SKM-1 (cell line): ENCODE data around the gene IL20.

Experiments used
- DNase-seq: peaks from one replicate; lab custom pipeline; 2025; ENCODE audit not compliant: unreplicated experiment; lab: John Stamatoyannopoulos, UW

IL20 gene

DNA sequence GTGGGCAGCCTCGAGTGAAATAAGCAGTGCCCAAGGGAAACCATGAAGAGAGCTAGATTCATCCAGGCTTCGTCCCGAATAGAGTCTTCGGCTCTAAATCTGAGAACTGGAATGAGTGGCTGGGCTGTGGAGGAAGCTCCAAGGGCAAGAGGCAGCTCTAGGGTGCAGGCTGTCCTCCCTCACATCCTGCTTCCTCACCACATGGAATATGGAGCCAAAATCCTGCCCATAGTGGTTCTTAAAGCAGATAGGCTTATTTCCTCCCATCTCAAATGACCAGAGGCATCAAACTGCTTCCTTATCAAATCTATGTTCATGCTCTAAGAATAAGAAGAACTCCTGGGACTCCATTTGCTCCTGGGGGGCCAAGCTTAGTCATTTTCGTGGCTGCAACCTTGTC lies 34.3 kb downstream of the IL20 start:
- DNase-seq: no peak

DNA sequence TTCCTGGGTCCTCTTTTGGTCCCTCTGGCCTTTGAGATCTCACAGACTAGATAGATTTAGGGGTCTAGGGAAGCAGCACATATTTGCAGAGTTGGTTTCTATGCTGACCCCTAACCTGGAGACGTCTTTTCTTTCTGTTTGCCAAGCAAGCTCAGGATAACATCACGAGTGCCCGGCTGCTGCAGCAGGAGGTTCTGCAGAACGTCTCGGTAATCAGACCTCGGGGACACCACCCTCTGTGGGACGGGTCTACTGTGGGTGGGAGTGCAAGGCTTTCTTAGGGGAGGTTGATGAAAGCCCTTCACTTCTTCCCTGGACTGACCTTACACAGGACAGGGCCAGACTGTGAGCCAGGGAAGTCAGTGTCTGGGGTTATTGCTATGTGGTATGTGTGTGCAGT lies 34.7 kb downstream of the IL20 start:
- no peak for DNase-seq

DNA sequence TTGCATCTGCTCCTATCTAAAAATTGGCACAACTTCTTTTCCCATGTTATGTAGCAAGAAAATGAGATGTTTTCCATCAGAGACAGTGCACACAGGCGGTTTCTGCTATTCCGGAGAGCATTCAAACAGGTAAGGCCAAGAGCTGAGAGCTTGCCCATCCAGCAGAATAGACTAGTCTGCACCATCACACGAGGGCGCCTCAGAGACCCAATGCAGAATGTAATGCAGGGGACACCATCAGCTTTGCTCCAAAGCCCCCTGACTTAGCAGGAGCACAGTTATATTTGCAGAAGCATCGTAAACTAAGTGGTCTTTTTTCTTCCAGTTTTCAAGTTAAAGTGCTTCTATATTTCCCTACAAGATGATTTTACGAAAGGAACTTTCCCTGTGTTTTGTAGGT lies 36.5 kb downstream of the IL20 start:
- DNase-seq: no peak

DNA sequence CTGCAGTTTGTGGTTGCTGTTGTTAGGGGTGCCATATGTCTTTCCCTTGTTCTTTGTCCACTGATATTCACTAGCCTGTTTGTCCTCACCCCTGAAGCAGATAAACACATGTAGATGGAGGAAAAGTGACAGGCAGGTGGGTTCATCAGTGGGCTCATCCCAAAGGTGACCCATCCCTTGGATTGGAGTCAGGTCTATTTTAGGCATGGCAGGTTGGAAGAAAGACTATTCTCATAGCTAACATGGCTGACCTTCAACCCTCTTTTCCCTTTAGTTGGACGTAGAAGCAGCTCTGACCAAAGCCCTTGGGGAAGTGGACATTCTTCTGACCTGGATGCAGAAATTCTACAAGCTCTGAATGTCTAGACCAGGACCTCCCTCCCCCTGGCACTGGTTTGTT lies 37.3 kb downstream of the IL20 start:
- DNase-seq: no peak

DNA sequence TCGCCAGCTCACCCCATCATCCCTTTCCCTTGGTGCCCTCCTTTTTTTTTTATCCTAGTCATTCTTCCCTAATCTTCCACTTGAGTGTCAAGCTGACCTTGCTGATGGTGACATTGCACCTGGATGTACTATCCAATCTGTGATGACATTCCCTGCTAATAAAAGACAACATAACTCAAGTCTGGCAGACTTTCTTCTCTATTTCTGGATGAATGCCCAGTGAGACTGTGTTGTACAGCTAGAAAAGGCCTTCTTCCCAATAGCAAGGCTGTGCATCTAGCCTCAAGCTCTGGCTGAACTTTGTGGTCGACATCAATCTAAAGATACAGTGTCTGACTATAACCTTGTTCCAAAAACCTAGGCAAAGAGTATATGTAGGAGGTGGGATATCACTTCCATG lies 38.3 kb downstream of the IL20 start:
- DNase-seq: no peak

DNA sequence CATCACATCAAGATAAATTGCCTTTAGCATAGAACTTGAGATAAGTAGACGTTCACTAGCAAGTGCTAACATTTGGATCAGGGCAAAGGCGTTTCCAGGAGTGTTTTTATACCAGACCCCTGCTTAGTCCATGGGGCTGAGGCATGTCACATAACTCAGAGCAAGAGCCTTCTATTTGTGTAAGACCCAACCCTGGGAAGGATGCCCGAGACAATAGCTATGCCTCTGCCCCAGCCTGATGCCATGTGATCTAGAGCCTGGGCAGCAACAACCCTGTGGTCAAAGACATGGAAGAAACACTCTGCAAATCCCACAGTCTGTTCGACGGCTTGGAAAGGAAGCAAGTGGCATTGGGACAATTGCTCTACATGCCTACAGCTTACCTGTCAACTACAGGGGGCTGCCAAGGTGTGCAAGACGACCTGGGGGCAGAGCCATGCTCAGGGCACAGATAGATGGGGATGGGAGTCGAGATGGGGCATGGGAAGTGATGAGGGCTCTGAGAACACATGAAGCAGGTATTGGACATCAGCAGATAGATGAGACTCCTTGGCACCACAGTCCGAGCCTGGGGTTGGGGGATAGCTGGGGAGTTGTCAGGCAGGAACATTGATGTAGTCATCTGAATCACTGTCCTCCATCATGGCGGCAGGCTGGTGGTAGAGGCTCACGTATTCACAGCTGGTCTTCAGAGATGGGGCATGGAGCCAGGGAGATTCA lies 39.2 kb downstream of the IL20 start:
- DNase-seq: no peak

DNA sequence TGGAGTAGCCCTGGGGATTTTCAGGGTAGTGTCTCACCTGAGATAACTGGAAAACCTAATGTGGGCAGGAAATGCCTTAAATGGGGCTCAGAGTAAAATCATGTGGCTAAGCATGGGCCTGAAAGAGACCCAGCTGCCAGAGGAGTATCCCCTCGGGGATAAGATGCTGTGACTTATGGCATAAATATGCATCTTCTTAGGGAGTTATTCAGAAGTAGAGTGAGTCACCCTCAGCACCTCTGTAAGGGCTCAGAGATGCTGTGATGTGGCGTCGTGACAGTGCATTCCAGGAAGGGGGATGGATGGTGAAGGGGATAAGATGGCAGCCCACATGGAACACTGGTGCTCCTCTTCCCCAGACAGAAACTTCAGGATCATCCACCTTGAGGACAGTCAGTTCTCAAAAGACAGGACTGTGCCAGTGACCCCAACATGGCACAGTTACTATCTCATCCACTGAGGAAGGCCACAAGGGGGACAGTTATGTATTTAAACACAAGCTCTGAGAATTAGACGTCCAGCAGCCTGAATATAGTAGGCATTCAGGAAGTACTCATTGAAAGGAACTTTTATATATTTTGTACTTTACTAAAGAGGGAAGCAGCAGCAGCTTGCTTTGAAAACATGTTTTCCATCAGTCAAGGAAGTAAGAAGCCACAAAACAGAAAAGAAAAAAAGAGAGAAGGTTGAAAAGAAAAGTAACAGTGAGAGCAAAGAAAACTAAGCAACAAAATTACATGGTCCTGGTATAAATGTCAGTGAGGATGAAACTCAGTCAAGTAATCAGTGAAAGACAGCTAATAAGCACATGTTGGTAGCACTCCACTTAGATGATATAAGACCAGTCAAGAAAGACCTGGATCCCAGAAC lies 40.1 kb downstream of the IL20 start:
- no peak for DNase-seq

DNA sequence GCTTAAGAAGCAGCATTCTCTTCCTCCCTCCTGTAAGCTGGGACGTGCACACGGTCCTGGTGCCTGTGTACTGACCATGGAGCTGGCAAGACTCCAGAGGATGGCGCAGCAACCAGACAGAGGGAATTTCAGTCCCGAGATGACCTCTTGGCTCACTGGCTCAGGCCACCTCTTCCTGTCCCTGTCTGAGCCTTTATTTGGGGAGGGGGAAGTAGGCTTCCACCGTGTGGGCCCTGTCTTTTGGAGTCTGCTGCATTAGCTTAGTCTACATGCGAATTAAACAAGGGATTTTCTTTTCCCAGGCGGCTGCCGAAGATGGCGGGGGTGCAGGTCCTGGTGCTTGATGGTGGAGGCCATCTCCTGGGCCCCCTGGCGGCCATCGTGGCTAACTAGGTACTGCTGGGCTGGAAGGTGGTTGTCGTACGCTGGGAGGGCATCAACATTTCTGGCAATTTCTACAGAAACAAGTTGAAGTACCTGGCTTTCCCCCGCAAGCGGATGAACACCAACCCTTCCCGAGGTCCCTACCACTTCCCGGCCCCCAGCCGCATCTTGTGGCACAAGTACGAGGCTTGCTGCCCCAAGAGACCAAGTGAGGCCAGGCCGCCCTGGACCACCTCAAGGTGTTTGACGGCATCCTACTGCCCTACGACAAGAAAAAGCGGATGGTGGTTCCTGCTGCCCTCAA lies 42.0 kb downstream of the IL20 start:
- no peak for DNase-seq

DNA sequence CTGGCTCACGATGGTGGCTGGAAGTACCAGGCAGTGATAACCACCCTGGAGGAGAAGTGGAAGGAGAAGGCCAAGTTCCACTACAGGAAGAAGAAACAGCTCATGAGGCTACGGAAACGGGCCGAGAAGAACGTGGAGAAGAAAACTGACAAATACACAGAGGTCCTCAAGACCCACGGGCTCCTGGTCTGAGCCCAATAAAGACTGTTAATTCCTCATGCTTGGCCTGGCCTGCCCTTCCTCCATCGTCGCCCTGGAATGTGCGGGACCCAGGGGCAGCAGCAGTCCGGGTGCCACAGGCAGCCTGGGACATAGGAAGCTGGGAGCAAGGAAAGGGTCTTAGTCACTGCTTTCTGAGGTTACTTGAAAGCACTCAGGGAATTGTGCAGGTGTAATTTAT lies 42.6 kb downstream of the IL20 start:
- DNase-seq: no peak

DNA sequence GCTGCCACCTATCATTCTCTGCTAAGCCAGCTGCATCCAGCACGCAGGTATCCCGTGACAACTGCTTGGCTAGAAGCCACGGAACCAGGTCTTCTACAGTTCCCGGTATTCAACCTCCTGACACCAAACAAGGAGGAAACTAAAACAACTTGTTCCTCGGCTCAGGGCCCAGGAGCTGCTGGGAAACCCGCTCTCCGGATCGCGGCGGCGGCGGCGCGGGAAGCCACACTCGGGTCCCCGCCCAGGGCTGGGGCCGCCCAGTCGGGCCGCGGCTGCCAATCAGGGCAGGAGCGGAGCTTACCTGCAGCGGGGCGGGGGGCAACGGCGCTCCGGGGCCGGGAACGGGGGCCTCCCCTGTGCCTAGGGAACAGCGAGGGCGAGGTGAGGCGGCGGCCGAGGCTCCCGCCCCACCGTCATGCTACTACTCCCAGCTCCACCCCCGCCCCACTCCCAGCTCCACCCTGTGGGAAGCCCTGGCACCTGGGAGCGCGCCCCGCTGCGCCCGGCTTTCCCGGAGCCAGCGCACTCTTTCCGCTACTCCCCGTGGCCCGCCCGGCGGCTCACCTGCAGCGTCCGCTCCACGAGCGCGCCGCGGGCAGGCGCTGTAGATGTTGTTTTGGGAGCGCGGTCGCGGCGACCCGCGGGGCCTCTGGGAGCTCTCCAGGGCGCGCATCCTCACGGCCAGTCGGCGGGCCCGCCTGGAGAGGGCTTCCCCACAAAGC lies 43.9 kb downstream of the IL20 start:
- DNase-seq: no peak

DNA sequence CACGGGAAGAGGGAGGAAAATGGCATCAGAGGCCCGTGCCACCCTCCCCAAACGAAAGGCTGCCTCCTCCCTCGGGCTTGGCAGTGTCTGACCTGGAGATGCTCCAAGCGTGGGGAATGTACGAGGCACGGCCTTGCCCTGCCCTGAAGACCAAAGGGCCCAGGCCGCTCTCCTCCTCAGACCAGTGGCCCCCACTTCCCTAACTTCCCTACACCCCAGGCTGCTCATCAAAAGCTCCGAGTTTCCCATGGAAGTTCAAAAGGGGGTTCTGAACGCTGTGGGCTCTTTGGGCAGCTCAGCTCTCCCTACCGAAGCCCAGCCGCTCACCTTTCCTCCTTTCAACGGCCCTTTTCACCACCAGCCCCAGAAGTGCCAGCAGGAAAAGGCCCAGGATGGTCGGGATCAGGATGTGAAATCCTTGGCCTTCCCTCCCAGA lies 44.5 kb downstream of the IL20 start:
- no peak for DNase-seq

DNA sequence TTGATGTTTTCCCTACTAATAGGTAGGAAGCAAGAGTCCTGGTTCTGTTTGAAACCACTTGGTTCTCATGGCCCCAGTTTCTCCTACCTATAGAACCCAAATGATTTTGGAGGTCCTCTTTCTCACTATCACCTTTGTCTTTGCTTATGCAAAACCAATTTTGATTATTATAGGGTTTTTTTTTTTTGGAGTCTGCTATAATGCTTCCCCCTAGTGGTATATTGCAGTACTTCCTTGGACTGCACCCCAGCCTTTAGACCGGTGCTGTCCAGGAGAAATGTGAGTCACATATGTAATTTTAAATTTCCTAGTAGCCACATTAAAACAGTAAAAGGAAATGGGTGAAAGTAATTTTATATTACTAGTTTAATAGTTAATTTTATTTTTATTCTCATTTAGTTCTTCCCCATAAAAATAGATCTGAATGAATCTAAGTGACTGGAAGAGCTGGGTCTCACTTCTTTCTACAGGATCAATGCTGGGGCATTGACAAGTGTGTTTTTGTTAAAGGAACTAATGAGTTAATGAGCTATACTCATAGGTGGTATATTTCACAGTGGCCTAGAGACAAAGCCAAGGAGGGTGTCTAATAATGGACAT lies 45.7 kb downstream of the IL20 start:
- DNase-seq: peak; percentile 57

DNA sequence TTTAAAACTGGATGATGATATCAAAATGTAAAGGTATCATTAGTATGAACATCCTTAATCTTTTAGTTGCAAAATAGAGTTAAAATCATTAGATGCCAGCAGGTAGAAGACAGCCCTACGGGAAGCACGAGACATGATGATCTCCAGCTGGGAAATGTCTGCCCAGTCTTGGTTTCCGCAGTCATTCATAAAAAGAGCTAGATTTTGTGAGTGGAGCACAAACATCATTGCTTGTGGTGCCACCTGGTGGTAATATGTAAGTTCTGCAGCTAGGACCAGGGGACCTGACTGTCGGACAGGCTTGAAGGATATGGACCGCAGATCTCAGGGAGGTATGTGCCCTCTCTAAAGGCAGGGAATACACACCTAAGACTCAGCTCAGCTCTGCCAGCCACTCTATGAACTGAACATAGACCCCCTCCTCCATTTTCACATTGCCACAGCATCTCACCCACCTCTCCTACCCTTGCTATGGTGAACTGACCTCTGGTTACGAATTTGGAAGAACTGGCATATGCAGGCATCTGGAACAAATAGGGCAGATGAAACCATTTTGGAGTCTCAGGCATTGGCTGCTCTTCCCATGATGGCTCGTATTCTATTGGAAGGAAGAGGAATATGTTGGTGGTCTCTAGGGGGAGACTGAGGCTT lies 47.1 kb downstream of the IL20 start:
- DNase-seq: peak; percentile 78

DNA sequence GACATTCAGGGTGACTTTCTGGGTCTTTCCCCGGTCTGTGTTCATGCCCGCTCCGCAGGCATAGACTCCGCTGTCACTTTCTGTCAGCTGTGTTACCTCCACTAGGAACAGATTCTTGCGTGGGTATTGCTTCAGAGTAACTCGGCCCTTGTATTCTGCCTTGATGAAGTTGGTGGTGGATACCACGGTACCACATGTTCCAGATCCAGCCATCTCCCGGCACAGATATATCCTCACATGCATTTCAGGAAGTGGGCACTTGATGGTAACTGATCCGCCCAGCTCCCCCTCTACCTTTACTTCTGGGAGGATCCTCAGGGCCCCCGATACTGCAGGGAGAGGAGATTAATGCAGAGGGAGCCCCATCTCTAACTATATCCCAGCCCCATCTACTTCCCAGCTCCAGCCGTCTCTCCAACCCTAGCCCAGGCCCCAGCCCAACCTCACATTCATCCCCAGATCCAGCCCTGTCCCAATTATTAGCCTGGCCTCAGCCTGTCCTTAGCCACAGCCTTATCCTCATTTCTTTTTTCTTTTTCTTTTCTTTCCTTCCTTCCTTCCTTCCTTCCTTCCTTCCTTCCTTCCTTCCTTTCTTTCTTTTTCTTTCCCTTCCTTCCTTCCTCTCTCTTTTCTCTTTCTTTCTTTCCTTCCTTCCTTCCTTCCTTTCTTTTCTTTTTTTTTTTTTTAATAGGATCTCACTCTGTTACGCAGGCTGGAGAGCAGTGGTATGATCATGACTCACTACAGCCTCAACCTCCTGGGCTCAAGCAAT lies 48.5 kb downstream of the IL20 start:
- no peak for DNase-seq

DNA sequence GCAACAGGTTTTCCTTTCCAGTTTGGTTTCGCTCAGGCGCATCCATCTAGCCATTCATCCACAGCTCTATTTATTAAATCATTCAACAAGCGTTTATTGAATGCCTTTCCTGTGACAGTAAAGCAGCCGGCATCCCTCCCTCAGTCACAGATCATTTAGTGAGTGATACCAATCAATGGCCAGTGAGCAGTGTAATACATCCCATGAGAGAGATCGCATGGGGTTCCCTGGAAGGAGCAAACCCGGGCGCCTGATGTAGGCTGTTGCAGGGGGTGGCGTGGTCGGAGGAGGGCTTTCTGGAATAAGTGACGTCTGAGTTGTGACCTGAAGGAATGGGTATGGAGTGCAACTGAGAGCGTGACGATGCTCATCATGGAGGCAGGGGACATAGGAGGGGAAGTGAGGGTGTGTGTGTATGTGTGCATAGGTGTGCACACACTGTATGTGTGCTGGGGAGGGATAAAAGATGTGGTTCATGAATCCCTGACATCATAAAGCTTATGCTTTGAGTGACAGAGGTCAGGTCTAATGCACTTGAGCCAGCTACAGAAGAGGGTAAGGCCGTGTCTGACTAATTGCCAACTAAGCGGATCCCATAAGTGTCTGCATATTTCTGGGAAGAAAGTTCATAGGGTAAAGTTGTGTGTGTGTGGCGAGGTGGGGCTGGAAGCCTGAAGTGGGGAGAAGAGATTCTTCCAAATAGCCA lies 49.8 kb downstream of the IL20 start:
- DNase-seq: no peak

DNA sequence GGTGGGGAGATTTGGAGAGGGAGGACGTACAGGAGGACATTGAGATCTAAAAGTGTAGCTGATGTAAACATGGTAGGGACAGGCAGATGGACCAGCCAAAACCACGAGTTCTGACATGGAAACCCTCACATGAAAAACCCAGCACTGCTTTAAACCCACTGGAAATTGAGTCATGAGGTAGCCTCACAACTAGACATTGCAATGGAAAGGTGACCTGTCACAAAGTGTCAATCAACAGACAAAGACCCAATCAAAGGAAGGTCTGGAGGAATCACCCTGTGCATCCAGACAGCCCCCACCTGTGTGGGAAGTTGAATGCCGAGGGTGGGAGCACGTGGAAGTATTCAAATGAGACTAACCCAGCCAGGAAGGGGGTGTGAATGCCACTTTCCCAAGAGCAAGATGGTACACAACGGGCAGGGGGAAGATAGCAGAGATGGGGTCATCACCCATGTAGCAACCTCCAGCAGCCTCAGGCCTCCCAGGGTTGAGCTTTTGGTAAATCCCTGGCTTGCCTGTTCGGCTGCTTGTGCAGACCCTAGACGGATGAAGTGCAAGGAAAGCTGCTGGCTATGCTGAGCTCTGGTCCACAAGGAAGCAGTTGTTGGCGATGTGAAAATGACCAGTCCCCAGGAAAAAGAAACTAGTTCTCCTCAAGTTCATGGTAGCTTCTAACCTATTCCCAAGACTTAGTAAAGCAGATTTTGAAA lies 50.7 kb downstream of the IL20 start:
- DNase-seq: no peak

DNA sequence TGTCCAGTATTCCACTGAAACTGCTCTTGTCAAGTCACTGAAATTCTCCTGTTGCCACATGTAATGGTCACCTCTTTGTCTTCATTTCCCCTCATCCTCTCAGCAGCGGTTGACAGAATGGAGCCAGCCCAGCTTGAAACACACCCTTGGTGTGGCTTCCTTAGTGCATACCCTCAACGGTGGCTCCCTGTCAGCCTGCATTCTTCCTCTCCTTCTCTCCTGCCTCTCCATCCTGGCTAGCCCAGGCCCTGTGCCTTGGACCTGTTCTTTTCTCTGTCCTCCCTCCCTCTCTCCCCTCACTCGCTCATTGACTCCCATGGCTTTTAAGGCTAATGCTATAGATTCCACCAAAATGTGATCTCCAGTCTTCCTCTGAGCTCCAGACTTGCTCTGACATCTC lies 52.7 kb downstream of the IL20 start:
- DNase-seq: no peak
